HL-60 (cell line): Measurements from ENCODE around the gene IPPK.

ENCODE experiments used
- CTCF ChIP-seq: IDR thresholded peaks from one replicate; pipeline ENCODE4 v1.5.1; 2011; ENCODE audit warnings: low read length, control low read depth, inconsistent platforms; ENCODE audit not compliant: insufficient read depth
- GABPA ChIP-seq: IDR thresholded peaks from 2 replicates; pipeline ENCODE4 v1.6.1; 2012; ENCODE audit warnings: low read depth
- POLR2AphosphoS5 ChIP-seq: IDR thresholded peaks from 2 replicates; pipeline ENCODE4 v1.6.1; 2012; ENCODE audit warnings: low read depth
- SPI1 ChIP-seq: IDR thresholded peaks from 2 replicates; pipeline ENCODE4 v1.6.1; 2012; ENCODE audit warnings: low read depth, mild to moderate bottlenecking, borderline replicate concordance
- TF ChIP-seq, protein P1 (sequence below): IDR thresholded peaks from 2 replicates; pipeline ENCODE4 v1.6.1; 2012; ENCODE audit warnings: low read depth; ENCODE audit not compliant: insufficient replicate concordance

- TF ChIP-seq CTCF (no peak), GABPA (no peak), SPI1 (no peak), POLR2AphosphoS5 (no peak)
- TF ChIP-seq, protein P1, sequence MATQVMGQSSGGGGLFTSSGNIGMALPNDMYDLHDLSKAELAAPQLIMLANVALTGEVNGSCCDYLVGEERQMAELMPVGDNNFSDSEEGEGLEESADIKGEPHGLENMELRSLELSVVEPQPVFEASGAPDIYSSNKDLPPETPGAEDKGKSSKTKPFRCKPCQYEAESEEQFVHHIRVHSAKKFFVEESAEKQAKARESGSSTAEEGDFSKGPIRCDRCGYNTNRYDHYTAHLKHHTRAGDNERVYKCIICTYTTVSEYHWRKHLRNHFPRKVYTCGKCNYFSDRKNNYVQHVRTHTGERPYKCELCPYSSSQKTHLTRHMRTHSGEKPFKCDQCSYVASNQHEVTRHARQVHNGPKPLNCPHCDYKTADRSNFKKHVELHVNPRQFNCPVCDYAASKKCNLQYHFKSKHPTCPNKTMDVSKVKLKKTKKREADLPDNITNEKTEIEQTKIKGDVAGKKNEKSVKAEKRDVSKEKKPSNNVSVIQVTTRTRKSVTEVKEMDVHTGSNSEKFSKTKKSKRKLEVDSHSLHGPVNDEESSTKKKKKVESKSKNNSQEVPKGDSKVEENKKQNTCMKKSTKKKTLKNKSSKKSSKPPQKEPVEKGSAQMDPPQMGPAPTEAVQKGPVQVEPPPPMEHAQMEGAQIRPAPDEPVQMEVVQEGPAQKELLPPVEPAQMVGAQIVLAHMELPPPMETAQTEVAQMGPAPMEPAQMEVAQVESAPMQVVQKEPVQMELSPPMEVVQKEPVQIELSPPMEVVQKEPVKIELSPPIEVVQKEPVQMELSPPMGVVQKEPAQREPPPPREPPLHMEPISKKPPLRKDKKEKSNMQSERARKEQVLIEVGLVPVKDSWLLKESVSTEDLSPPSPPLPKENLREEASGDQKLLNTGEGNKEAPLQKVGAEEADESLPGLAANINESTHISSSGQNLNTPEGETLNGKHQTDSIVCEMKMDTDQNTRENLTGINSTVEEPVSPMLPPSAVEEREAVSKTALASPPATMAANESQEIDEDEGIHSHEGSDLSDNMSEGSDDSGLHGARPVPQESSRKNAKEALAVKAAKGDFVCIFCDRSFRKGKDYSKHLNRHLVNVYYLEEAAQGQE = no peak
These were observed 80.0 kb downstream of the IPPK start for GRCh38 chr9:92589923-92590322.
